GM18867 (cell line): ENCODE measurements around the gene PC.

Experiments
- ATAC-seq: cut with Tn5 transposase; IDR thresholded peaks from one replicate; pipeline ENCODE4 v1.9.1; 2021; ENCODE audit warnings: mild to moderate bottlenecking, moderate library complexity; ENCODE audit not compliant: unreplicated experiment

PC gene

GRCh38 chr11:66914505-66914904 lies 43.7 kb downstream of the PC start:
- no peak for ATAC-seq

DNA sequence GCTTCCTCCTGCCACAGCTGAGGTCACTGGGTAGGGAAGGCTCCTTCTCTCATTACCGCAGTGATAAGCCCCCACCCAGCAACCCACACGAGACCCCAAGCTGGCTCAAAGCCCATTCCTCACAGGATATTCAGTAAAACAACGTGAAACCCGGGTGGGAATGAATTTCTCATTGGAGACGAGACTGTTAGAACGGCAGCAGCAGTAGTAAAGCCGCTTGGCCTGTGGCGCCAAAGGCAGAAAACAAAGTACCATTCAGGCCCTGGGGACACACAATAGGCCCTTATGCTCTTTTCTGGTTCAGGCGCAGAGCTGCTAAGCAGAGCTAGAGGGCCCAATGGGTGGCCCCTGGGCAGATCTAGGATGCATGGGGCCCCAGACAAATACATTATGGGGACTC lies 45.3 kb downstream of the PC start:
- ATAC-seq = no peak

GRCh38 chr11:66912361-66912760 lies 45.8 kb downstream of the PC start:
- ATAC-seq = no peak

GRCh38 chr11:66910669-66911068 lies 47.5 kb downstream of the PC start:
- ATAC-seq = no peak

DNA sequence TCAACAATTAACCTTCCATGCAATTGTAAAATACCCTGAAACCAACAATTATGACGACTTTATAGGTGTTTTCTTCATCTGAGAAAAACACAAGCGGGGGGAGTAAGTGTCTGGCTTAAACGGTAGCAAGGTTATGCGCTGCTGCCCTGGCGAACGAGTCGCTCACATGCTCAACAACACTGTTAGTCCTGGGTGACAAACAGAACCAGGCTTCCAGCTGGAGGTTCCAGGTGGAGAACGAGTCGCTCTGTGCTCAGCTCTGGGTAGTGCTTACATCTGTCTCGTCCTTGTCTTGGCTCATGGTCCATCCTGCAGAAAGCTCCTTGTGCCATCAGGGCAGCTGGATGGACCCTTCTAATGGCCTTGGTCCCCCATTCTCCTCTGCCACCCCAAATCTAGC lies 48.2 kb downstream of the PC start:
- no peak for ATAC-seq

DNA sequence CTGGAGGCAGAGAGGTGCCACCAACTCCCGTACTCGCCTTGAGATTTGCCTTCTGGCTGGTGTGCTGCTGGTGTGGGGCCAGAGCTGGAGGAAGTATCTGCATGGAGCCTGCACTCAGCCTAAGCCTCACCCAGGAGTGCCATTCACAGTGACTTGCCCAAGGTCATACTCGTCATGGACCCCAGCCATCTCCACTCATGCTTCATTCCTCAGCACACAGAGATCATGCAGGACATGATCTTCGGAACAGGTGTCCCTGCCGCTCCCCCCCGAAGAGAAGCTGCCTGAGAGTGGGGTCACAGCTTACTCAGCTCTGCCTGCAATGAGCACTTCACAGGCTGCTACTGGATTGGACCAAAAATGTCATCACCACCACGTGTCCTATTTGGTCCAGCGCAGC lies 49.0 kb downstream of the PC start:
- ATAC-seq = no peak

DNA sequence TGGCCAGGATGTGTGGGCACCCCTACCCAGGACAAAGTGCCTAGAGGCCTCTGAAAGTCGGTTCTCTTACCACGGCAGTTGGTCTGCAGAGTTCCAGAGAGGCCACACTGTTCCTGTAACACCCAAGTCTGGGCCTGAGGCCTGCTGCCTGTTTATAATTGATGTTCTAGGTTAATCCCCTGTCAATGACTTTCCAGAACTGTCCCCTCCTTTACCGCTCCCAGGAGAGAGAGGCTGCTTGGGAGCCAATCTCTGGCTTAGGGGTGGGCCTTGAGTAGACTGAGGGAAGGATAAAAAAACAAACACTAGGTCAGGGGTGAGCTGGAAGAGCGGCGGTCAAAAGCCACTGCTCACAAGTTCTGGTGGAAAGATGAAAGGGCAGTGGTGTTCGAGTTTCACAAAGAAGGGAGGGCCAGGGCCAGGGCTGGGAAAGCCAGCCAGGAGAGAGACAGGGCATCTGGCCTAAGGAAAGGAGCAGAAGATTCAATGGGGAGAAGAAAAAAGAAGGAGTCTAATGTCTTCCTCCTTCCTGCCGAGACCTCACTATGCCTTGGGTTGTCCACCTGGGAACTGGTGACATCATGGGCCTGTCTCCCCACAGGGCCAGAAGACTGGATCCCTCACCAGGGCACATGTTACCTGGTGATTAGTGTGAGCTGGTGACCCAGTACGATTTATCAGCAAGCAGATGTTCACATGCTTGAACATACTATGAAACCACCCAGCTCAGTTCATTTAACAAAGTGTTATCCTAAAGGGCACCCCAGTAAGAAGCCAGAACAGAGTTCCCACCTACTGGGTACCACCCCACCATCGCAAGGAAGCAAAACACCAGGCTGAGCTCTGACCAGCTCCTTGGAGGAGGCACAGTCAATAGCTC lies 50.2 kb downstream of the PC start:
- ATAC-seq = no peak

DNA sequence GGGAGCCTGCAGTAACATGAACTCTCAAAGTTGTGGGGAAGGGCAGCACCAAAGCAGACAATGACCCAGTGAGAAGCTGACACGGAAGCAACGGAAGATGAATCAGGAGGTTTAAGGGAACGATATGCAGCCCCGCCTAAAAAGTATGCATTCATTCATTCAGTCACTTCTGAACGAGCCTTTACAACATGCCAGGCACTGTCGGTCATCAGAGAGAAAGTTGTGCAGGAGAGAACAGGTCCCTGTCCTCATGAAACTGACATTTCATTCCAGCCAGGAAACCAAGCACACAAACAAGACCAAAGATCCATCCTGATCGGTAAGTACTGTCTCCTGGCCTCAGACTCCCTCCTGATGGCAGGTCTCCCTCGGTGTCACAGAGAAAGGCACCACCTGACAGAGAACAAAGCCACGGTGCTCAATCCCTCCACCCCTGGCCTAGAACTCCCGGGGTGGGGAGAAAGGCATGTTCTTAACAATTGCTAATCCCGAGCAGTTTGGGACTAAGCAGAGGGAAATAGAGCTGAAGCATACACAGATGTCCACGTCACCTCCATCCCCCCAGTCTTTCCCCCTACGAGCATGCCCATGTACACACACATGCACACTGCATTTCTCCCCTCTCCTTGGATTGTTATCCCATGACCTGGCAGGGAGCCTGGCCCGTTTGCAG lies 52.0 kb downstream of the PC start:
- ATAC-seq = no peak

DNA sequence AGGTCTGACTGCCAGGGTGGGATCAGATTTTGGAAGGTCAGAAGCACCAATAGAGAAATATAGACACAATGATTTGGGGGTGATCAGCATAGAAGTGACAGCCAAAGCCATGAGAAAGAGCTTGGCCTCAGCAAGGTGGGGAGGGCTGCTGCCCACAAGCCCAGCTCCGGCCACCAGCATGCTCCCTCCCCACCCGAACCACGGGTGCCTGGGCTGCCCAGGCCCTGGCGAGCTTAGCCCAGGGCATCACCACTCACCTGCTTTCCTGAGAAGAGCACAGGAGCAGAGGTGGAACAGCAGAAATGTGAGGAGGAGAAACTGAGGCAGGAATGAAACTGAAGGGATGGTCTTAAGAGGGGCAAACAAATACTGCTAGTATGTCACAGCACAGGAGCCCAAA lies 52.6 kb downstream of the PC start:
- no peak for ATAC-seq

DNA sequence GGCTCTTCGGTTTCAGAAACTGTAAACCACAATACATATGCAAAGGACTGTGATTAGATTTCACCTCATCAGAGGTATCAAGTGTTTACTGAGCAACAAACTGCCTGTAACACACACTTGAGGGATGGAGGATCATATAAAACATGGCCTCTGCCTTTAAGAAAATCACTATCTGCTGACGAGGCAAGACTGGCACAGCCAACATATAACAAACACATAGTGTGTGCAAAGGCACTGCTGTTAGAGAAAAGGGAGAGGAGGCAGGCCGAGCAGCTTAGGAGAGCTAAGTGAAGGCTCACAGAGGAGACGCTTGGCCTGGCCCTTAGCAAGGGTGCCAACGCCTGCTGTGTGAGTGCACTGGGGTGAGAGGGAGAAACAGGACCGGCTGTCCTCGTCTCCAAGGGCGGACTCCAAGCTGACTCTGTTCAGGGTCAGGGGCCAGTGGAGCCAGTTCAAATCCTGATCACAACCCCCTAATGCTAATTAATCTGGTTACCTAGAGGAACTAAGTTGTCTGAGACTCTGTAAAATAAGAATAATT lies 53.1 kb downstream of the PC start:
- no peak for ATAC-seq

- no peak for ATAC-seq
Observed at GRCh38 chr11:66904561-66904960, 53.6 kb downstream of the PC start.

- no peak for ATAC-seq
Observed at GRCh38 chr11:66904055-66904454, 54.1 kb downstream of the PC start.

DNA sequence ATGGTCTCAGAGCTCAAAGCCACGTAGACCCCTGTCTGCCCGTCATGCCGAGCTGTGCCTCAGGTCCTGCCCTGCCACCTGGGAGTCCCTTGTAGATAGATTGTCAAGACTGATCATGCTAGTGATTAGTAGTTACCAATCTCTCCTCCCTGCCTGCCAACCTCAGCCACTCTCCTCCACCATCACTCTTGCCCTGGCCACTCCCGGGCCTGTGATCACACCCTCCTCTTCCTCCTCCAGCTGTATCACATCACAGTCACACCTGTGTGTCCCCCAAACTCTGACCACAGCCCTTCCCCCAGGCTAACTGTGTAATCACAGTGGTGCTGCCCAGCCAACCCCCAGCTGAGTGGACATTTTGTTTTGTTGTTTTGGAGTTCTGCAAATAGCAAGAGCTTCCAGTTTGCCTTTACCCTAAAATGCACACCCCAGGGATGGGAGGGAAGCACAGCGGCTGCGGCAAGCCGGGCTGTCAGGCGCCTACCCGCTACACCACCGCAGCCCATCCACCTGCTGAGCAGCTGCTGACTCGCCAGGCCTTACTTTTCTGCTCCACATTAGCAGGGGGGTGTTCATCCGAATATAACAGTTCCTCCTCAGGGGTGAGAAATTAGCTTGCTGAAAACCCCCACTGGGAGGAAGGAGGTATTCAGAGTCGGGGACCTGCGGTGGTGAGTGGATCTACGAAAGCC lies 55.6 kb downstream of the PC start:
- ATAC-seq = no peak

DNA sequence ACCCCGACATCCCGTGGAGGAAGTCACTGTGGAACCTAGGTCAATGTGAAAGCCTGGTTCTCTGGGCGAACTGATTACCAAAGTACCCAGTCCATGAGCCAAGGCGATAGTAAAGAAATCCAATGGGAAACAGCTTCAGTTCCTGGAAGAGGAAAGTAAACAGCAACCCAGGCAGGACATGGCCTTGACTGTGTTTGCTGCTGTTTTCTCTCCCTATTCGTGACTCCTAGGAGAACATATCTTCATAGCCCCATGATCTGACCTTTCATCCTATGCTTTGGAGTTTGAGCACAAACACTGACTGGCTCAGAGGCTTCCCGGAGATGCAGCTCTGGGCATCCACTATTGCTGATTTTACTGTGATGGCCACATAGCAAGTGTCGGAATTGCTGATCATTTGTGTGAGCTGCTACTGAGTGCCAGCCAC lies 56.2 kb downstream of the PC start:
- no peak for ATAC-seq

- ATAC-seq = no peak
Observed at GRCh38 chr11:66894141-66894540, 64.0 kb downstream of the PC start.

GRCh38 chr11:66892911-66893310 lies 65.3 kb downstream of the PC start:
- ATAC-seq = no peak

- ATAC-seq = peak; percentile 96
Observed at GRCh38 chr11:66891851-66892660, 66.1 kb downstream of the PC start.

- no peak for ATAC-seq
Observed at GRCh38 chr11:66889960-66890359, 68.2 kb downstream of the PC start.

GRCh38 chr11:66888282-66888681 lies 69.9 kb downstream of the PC start:
- no peak for ATAC-seq

DNA sequence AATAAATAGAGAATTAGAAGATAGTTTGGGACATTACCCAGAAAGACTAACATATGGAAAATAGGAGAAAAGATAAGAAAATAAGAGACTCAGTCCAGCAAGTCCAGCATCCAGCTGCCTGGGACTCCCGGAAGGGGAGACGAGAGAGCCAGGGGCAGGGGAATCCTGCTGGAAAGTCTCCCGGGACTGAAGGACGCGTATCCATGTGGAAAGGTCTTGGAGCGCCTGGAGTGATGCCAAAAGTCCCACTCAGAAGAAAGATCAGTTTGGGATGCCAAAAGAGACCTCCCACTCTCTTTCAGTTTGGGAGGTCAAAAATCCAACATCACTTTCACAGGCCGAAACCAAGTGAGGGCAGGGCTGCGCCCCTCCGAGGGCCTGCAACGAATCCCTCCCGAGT lies 70.7 kb downstream of the PC start:
- ATAC-seq = no peak
